ENCODE data around the gene PGLYRP4. TPM values are rescaled to one million over a fixed set of nuclear protein-coding genes. Genes with fewer than 3 reads are reported as not detected.

PGLYRP4 gene
- total and polyA plus RNA-seq, 2 of the 4 experiments (the other 2 are of a cell fraction): not detected

DNA sequence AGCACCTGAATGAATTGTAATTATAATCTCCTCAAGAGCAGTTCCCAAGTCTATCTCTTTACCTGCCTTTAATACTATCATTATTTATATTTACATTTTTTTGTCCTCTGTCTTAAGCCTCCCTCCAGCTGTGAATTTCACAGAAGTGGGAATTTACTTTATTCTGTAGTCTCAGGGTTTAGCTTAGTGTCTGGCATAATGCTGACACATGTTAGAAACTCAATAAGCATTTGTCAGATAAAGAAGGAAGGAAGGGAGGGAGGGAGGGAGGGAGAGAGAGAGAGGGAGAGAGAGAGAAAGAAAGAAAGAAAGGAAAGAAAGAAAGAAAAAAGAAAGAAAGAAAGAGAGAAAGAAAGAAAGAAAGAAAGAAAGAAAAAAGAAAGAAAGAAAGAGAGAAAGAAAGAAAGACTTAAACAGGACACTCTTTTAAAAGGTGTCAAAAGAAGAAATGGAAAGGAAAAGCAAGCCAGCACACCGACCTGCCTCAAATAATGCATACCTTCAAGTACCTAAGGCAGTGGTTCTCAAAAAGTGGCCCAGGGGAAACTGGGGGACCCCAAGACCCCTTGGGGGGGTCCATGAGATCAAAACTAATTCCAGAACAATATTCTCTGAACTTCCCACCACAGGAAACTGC, 1.8 kb upstream of the PGLYRP4 start:
- Histone ChIP-seq H2AK5ac (ENCODE audit: low read depth, low read length) (no peak overlapping the region), H4K5ac (ENCODE audit: low read depth, low read length) (no peak overlapping the region), H3K27ac (ENCODE audit: insufficient read depth, low read length) (no peak overlapping the region), H4K20me1 (ENCODE audit: insufficient read depth, low read length) (no peaks in the 10 kb centered on the region), H3K4me1 (ENCODE audit: control insufficient read depth, insufficient read depth, low read length) (no peaks in the 10 kb centered on the region), H3K4me3 (ENCODE audit: insufficient read depth, low read depth, low read length) (no peak overlapping the region), H3K18ac (ENCODE audit: low read depth, low read length) (no peak overlapping the region), H3K9me1 (ENCODE audit: insufficient read depth, low read length) (no peaks in the 10 kb centered on the region), H2BK5ac (ENCODE audit: low read depth, low read length, poor library complexity, severe bottlenecking) (no peak overlapping the region), H3K23ac (ENCODE audit: low read depth, low read length) (no peak overlapping the region), H4K91ac (ENCODE audit: insufficient read depth, low read depth, low read length) (no peak overlapping the region), H3K9ac (ENCODE audit: low read depth, low read length) (no peak overlapping the region), H2BK15ac (ENCODE audit: low read depth, low read length) (no peak overlapping the region), H3K27me3 (ENCODE audit: control insufficient read depth, insufficient read depth, low read length) (no peaks in the 10 kb centered on the region; the same call in 1 of the 2 replicates), H3K36me3 (ENCODE audit: control insufficient read depth, insufficient read depth, low read length) (no peaks in the 10 kb centered on the region), H3K56ac (ENCODE audit: extremely low read depth, insufficient read depth, low read length) (no peak overlapping the region; the same call in 1 of the 2 replicates), H3K9me3 (ENCODE audit: control insufficient read depth, insufficient read depth, low read length) (no peaks in the 10 kb centered on the region), H2BK20ac (ENCODE audit: low read depth, low read length) (no peak overlapping the region), H2AFZ (replicated peaks; ENCODE audit: low read length, poor library complexity) (no peak overlapping the region), H2BK120ac (ENCODE audit: low read depth, low read length) (no peak overlapping the region), H3K14ac (replicated peaks; ENCODE audit: low read depth, low read length) (no peak overlapping the region), H3K4ac (ENCODE audit: low read depth, low read length) (no peak overlapping the region), H3K4me2 (ENCODE audit: low read depth, low read length) (no peak overlapping the region), H4K8ac (ENCODE audit: low read depth in 2 of 2, low read length in 2 of 2) (no peak overlapping the region), H2AK9ac (replicated peaks; ENCODE audit: low read depth, low read length, poor library complexity) (no peak overlapping the region), H3K79me1 (ENCODE audit: low read depth in 1 of 2, low read length in 2 of 2) (no peaks in the 10 kb centered on the region)
- in situ Hi-C loops (cut with MboI; ENCODE audit: low sequenced_read_pairs) (no loop called here), intact Hi-C loops (cut with micrococcal nuclease) (no loop called here), dilution Hi-C loops (cut with HindIII; ENCODE audit: low sequenced_read_pairs, unreplicated experiment) (no loop called here)
- no CpG with 5 or more reads among the region's 1 CpG for WGBS, 2 experiments (ENCODE audit: extremely low coverage in 2 of 2, insufficient read length in 1 of 2)
- no TSS peak for BruUV-seq (replicated peaks)
- DNase-seq (no peak), ATAC-seq (ENCODE audit: low read depth) (no peak)
- POLR2A ChIA-PET (ENCODE audit: unreplicated experiment): no interaction called here
- CTCF ChIA-PET: interaction anchor here (2.6 kb wide), 1 partner anchor 145 kb away, joined by 17 read pairs; no protein-coding TSS in a partner anchor
- no peak for TF ChIP-seq FOS (IDR thresholded peaks at IDR 0.05; ENCODE audit: low read depth, low read length)
- TF ChIP-seq, protein P1, sequence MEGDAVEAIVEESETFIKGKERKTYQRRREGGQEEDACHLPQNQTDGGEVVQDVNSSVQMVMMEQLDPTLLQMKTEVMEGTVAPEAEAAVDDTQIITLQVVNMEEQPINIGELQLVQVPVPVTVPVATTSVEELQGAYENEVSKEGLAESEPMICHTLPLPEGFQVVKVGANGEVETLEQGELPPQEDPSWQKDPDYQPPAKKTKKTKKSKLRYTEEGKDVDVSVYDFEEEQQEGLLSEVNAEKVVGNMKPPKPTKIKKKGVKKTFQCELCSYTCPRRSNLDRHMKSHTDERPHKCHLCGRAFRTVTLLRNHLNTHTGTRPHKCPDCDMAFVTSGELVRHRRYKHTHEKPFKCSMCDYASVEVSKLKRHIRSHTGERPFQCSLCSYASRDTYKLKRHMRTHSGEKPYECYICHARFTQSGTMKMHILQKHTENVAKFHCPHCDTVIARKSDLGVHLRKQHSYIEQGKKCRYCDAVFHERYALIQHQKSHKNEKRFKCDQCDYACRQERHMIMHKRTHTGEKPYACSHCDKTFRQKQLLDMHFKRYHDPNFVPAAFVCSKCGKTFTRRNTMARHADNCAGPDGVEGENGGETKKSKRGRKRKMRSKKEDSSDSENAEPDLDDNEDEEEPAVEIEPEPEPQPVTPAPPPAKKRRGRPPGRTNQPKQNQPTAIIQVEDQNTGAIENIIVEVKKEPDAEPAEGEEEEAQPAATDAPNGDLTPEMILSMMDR (conservative IDR thresholded peaks at IDR 0.05; ENCODE audit: low read depth, low read length): no peak
- no peak for TF ChIP-seq MXI1 (IDR thresholded peaks at IDR 0.05; ENCODE audit: borderline replicate concordance, low read depth, low read length)
- no peak for TF ChIP-seq MAZ (IDR thresholded peaks at IDR 0.05; ENCODE audit: borderline replicate concordance, low read depth, low read length)
- TF ChIP-seq RCOR1 (IDR thresholded peaks at IDR 0.05; ENCODE audit: insufficient replicate concordance, low read length): no peak
- TF ChIP-seq RAD21 (IDR thresholded peaks at IDR 0.05; ENCODE audit: low read length): no peak
- no peak for TF ChIP-seq BHLHE40 (IDR thresholded peaks at IDR 0.05; ENCODE audit: low read depth, low read length)
